ENCODE results near the gene SSBP3.

GRCh38 chr1:54399765-54400164 lies 6.4 kb downstream of the SSBP3 start:
- TF ChIP-seq YY1 (IDR thresholded peaks at IDR 0.05; ENCODE audit: insufficient read depth, insufficient read length) (no peak), ZNF274 (IDR thresholded peaks at IDR 0.05; ENCODE audit: low read depth, low read length) (no peak), SUZ12 (IDR thresholded peaks at IDR 0.05; ENCODE audit: extremely low read depth, insufficient read depth, insufficient read length) (no peak)
